Spleen (tissue), 11 donors: ENCODE results near the gene CHD5. TPM values are rescaled to one million over a fixed set of nuclear protein-coding genes. Genes with fewer than 3 reads are reported as not detected.

Experiments used
- DNase-seq: peaks from one replicate; pipeline ENCODE4 v3.0.0-alpha.2; 2020
- H3K27ac ChIP-seq, 8 donors: fragments of 200-600 bp; sonication (generic) in 7 of 8; 1 replicate in 4 of 8; 2 replicates in 4 of 8; pipeline versions ENCODE4 v1.5.0 to v1.8.0; 2016 to 2021; ENCODE audit warnings: inconsistent platforms in 4 of 8, mild to moderate bottlenecking in 4 of 8, moderate library complexity in 1 of 8
- H3K27me3 ChIP-seq, 7 donors: fragments of 200-600 bp; sonication (generic) in 6 of 7; replicated peaks in 1 of 7; 1 replicate in 4 of 7; 2 replicates in 3 of 7; pipeline versions ENCODE4 v1.5.0 to v1.8.0; 2016 to 2021; ENCODE audit warnings: inconsistent platforms in 3 of 7, mild to moderate bottlenecking in 1 of 7
- H3K36me3 ChIP-seq, 6 donors: fragments of 200-600 bp; sonication (generic) in 5 of 6; 1 replicate in 4 of 6; 2 replicates in 2 of 6; pipeline versions ENCODE4 v1.5.0 to v1.8.0; 2016 to 2021; ENCODE audit warnings: inconsistent platforms in 2 of 6
- H3K4me1 ChIP-seq, 6 donors: fragments of 200-600 bp; sonication (generic) in 5 of 6; 1 replicate in 3 of 6; 2 replicates in 3 of 6; pipeline versions ENCODE4 v1.5.0 to v1.8.0; 2016 to 2021; ENCODE audit warnings: inconsistent platforms in 3 of 6
- H3K4me3 ChIP-seq, 8 donors: fragments of 200-600 bp; sonication (generic) in 7 of 8; 1 replicate in 4 of 8; 2 replicates in 4 of 8; pipeline versions ENCODE4 v1.5.0 to v1.8.0; 2016 to 2021; ENCODE audit warnings: inconsistent platforms in 4 of 8, mild to moderate bottlenecking in 4 of 8, moderate library complexity in 2 of 8
- H3K9me3 ChIP-seq, 8 donors: fragments of 200-600 bp; sonication (generic) in 7 of 8; 1 replicate in 4 of 8; 2 replicates in 4 of 8; pipeline versions ENCODE4 v1.5.0 to v1.8.0; 2016 to 2021; ENCODE audit warnings: inconsistent platforms in 4 of 8
- POLR2A ChIP-seq, 3 donors: fragments of 450-650 bp; IDR thresholded peaks; one replicate each; pipeline ENCODE4 v1.5.1; 2017; ENCODE audit warnings: antibody characterized with exemption in 3 of 3, mild to moderate bottlenecking in 1 of 3
- POLR2AphosphoS5 ChIP-seq, 3 donors: sonication (generic); formaldehyde crosslinking; IDR thresholded peaks; one replicate each; pipeline ENCODE4 v1.5.1; 2017; ENCODE audit warnings: antibody characterized with exemption in 3 of 3
- WGBS, 5 donors: extraction: QIAGEN DNeasy Blood & Tissue Kit in 3 of 5; methylation state at CpG; one replicate each; pipeline versions ENCODE4 v1.1.5 to v1.1.7; 2013 to 2018; 5-methylcytosine and 5-hydroxymethylcytosine counted together
- intact Hi-C: fragments of 100-400 bp; cut with DNase I; formaldehyde crosslinking; loops from one replicate; pipeline ENCODE4 v1.15.0; 2023; ENCODE audit warnings: low total_unique reads
- polyA plus RNA-seq, 3 donors: library from polyadenylated mRNA; stranded (reverse); fragments of 200-250 nt; gene quantifications; one replicate each; pipeline ENCODE4 v1.2.1, GENCODE V29; 2013
- total RNA-seq, 7 donors: library from RNA; depleted of rRNA in 3 of 7; stranded (reverse); fragments of >200 nt in 3 of 7; fragmentation: NEBNext Ultra II Directional in 4 of 7; extraction: Animal tissue kit (Norgen Biotek cat#: 25700) in 4 of 7; gene quantifications; one replicate each; pipeline versions ENCODE4 v1.1.0 to v1.2.1, GENCODE V29; 2016 to 2021
- TF ChIP-seq, protein P1 (sequence below), 11 experiments: fragments of 200-600 bp in 7 of 11; fragments of 450-650 bp in 4 of 11; sonication (generic) in 4 of 11; IDR thresholded peaks in 8 of 11; conservative IDR thresholded peaks in 3 of 11; 1 replicate in 7 of 11; 2 replicates in 4 of 11; pipeline versions ENCODE4 v1.4.0 to v1.8.0; 2016 to 2021; ENCODE audit warnings: antibody characterized with exemption in 11 of 11, inconsistent platforms in 4 of 11, mild to moderate bottlenecking in 1 of 11
- donor health status: healthy with polysubstance abuse.
- donor health status: DM: no; HTN: no; CAD: no; lungs with moderate emphysema.
- donor health status: DM: no; HTN: no; CAD: no.
- donor health status: Bipolar disorder and iron deficiency.
- donor health status: healthy.
- donor health status: DM: no; HTN: no; CAD: no.
- donor health status: DM: yes; HTN: yes; CAD: no.

Gene CHD5
- total and polyA plus RNA-seq, 10 donors = 0.04 to 0.44 (median 0.13) TPM

DNA sequence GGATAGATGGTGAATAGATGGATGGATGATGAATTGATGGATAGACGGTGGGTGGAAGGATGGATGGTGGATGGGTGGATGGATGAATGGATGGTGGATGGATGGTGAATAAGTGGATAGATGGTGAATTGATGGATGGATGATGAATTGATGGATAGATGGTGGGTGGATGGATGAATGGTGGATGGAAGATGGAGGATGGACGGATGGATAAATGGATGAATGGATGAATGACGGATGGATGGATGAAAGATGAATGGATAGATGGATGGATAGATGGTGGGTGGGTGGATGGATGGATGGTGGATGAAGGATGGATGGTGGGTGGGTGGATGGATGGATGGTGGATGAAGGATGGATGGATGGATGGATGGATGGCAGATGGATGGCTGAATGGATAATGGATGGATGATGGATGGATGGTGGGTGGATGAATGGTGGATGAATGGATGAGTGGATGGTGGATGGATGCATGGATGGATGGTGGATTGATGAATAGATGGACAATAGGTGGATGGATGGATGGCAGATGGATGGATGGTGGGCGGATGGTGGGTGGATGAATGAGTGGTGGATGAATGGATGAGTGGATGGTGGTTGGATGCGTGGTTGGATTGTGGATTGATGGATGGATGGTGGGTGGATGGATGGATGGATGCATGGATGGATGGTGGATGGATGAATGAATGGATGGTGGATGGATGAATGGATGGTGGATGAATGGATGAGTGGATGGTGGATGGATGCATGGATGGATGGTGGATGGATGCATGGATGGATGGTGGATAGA is 5.3 kb downstream of the CHD5 start:
- 82 to 95% (median 86%) methylated on average over 5 of the region's 5 CpGs for WGBS, 5 donors
- TF ChIP-seq POLR2A (IDR thresholded peaks at IDR 0.05) = no peak
- TF ChIP-seq POLR2AphosphoS5 (IDR thresholded peaks at IDR 0.05) = no peak
- TF ChIP-seq, protein P1, sequence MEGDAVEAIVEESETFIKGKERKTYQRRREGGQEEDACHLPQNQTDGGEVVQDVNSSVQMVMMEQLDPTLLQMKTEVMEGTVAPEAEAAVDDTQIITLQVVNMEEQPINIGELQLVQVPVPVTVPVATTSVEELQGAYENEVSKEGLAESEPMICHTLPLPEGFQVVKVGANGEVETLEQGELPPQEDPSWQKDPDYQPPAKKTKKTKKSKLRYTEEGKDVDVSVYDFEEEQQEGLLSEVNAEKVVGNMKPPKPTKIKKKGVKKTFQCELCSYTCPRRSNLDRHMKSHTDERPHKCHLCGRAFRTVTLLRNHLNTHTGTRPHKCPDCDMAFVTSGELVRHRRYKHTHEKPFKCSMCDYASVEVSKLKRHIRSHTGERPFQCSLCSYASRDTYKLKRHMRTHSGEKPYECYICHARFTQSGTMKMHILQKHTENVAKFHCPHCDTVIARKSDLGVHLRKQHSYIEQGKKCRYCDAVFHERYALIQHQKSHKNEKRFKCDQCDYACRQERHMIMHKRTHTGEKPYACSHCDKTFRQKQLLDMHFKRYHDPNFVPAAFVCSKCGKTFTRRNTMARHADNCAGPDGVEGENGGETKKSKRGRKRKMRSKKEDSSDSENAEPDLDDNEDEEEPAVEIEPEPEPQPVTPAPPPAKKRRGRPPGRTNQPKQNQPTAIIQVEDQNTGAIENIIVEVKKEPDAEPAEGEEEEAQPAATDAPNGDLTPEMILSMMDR (IDR thresholded peaks at IDR 0.05 in 8 of 11, conservative IDR thresholded peaks at IDR 0.05 in 3 of 11) = no peak
- H3K27ac ChIP-seq = no peak overlapping the region
- H3K4me1 ChIP-seq = peaks cover 7 to 21% (median 15%) of the 10 kb centered on the region in 6 donors
- no peak for DNase-seq
- H3K9me3 ChIP-seq = no peaks in the 10 kb centered on the region
- no peak overlapping the region for H3K4me3 ChIP-seq
- no peaks in the 10 kb centered on the region for H3K36me3 ChIP-seq
- H3K27me3 ChIP-seq = peaks cover 4 to 94% (median 52%) of the 10 kb centered on the region in 7 donors
- intact Hi-C loops = no loop called here

DNA sequence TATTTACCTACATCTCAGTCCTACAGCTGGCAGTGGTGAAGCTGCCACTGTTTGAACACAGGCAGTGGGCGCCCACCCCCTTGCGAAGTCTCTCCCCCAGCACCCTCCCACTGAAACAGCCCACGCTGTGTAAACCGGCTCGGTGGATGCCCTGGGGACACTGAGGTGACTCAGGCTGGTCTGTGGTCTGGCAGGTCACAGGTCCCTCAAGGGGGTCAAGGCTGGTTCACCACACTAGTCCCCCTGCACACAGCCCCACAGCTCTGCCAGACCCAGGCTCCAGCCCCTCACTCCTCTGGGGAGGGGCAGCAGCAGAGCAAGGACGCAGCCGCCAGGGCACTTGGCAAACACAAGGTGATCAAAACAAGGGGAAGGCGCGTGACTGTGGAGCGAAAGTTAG is 7.6 kb downstream of the CHD5 start:
- Histone ChIP-seq H3K27ac (no peak overlapping the region), H3K36me3 (no peaks in the 10 kb centered on the region), H3K27me3 (peaks cover 0 to 95% (median 33%) of the 10 kb centered on the region in 7 donors), H3K4me3 (no peak overlapping the region), H3K9me3 (no peaks in the 10 kb centered on the region), H3K4me1 (peaks cover 0 to 15% (median 3%) of the 10 kb centered on the region in 6 donors)
- WGBS, 5 donors = 71 to 90% (median 80%) methylated on average over 9 to 10 of the region's 10 CpGs
- intact Hi-C loops = no loop called here
- TF ChIP-seq POLR2A (IDR thresholded peaks at IDR 0.05) (no peak), POLR2AphosphoS5 (IDR thresholded peaks at IDR 0.05) (no peak)
- TF ChIP-seq, protein P1 (IDR thresholded peaks at IDR 0.05 in 8 of 11, conservative IDR thresholded peaks at IDR 0.05 in 3 of 11) = no peak
- DNase-seq = no peak

- Histone ChIP-seq H3K4me3 (no peak overlapping the region), H3K27me3 (peaks cover 0 to 95% (median 24%) of the 10 kb centered on the region in 7 donors), H3K36me3 (no peaks in the 10 kb centered on the region), H3K4me1 (peaks cover 0 to 17% (median 3%) of the 10 kb centered on the region in 6 donors), H3K27ac (no peak overlapping the region), H3K9me3 (no peaks in the 10 kb centered on the region)
- no peak for DNase-seq
- TF ChIP-seq POLR2A (IDR thresholded peaks at IDR 0.05) (no peak), POLR2AphosphoS5 (IDR thresholded peaks at IDR 0.05) (no peak)
- TF ChIP-seq, protein P1 (IDR thresholded peaks at IDR 0.05 in 8 of 11, conservative IDR thresholded peaks at IDR 0.05 in 3 of 11) = no peak
- 35 to 58% (median 46%) methylated on average over 7 to 10 of the region's 10 CpGs for WGBS, 5 donors
- intact Hi-C loops = no loop called here
Observed at GRCh38 chr1:6171548-6172124, 8.5 kb downstream of the CHD5 start.

DNA sequence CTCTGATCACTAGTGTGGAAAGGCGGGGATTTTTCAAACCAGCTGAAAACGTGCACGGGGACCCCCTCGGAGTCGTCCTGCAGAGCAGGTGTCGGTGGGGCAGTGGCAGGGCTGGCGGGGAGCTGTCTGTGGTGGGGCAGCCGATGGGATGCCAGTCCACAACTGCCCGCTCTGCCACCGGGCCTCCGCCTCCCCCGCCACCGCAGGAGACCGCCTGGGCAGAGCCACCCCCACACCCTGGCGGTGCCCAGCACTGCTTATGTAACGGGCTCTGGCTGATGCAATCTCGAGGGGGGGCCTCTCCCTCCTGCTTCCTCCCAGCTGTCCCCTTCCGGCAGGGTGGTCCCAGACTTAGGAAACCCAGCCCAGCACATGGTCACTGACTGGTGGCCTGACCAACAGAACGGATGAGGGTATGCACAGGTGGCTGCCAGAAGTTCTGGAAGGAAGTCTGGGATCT is 9.3 kb downstream of the CHD5 start:
- no peak for DNase-seq
- H3K36me3 ChIP-seq = no peaks in the 10 kb centered on the region
- 40 to 65% (median 49%) methylated on average over 8 to 19 of the region's 19 CpGs for WGBS, 5 donors
- intact Hi-C loops = no loop called here
- H3K9me3 ChIP-seq = no peaks in the 10 kb centered on the region
- H3K4me3 ChIP-seq = no peak overlapping the region
- peaks cover 0 to 89% (median 20%) of the 10 kb centered on the region in 7 donors for H3K27me3 ChIP-seq
- peaks cover 0 to 17% (median 3%) of the 10 kb centered on the region in 6 donors for H3K4me1 ChIP-seq
- TF ChIP-seq POLR2A (IDR thresholded peaks at IDR 0.05) (no peak), POLR2AphosphoS5 (IDR thresholded peaks at IDR 0.05) (no peak)
- TF ChIP-seq, protein P1 (IDR thresholded peaks at IDR 0.05 in 8 of 11, conservative IDR thresholded peaks at IDR 0.05 in 3 of 11) = no peak
- no peak overlapping the region for H3K27ac ChIP-seq
